CD14-positive monocyte (primary cell): ENCODE data around the gene CKAP4. TPM values are rescaled to one million over a fixed set of nuclear protein-coding genes. Genes with fewer than 3 reads are reported as not detected.

Experiments
- DNase-seq, 3 donors: peaks; one replicate each; pipeline ENCODE4 v3.0.0-alpha.2; 2011 to 2022
- H2AFZ ChIP-seq: 2 replicates; pipeline ENCODE4 v1.6.0; 2012; ENCODE audit warnings: mild to moderate bottlenecking, low read depth, low read length, inconsistent platforms; ENCODE audit not compliant: insufficient read depth, poor library complexity, severe bottlenecking
- H3K27ac ChIP-seq, 2 donors: 1 replicate in 1 of 2; 2 replicates in 1 of 2; pipeline ENCODE4 v1.5.1; 2012 to 2013; ENCODE audit warnings: low read length in 2 of 2, control low read depth in 1 of 2, inconsistent platforms in 1 of 2, low read depth in 1 of 2, mild to moderate bottlenecking in 1 of 2
- H3K27me3 ChIP-seq, 2 donors: one replicate each; pipeline versions ENCODE4 v1.6.0 to v1.6.1; 2011 to 2013; ENCODE audit warnings: low read length in 2 of 2; ENCODE audit not compliant: control insufficient read depth in 2 of 2, insufficient read depth in 2 of 2
- H3K36me3 ChIP-seq, 2 donors: replicated peaks in 1 of 2; 1 replicate in 1 of 2; 2 replicates in 1 of 2; pipeline versions ENCODE4 v1.5.1 to v1.6.1; 2012 to 2013; ENCODE audit warnings: low read length in 2 of 2, control low read depth in 1 of 2, inconsistent platforms in 1 of 2, mild to moderate bottlenecking in 1 of 2; ENCODE audit not compliant: insufficient read depth in 2 of 2, control insufficient read depth in 1 of 2
- H3K4me1 ChIP-seq, 2 donors: 1 replicate in 1 of 2; 2 replicates in 1 of 2; pipeline versions ENCODE4 v1.5.1 to v1.6.1; 2012 to 2013; ENCODE audit warnings: low read length in 2 of 2, control low read depth in 1 of 2, inconsistent platforms in 1 of 2, mild to moderate bottlenecking in 1 of 2, moderate library complexity in 1 of 2; ENCODE audit not compliant: insufficient read depth in 2 of 2, control insufficient read depth in 1 of 2
- H3K4me2 ChIP-seq: replicated peaks from 2 replicates; pipeline ENCODE3; 2012; ENCODE audit warnings: low read length, moderate library complexity, mild to moderate bottlenecking; ENCODE audit not compliant: poor library complexity, severe bottlenecking; ENCODE audit errors: extremely low read depth
- H3K4me3 ChIP-seq, 3 experiments: fragments of 200-600 bp in 1 of 3; sonication (generic) in 1 of 3; replicated peaks in 1 of 3; 1 replicate in 2 of 3; 2 replicates in 1 of 3; pipeline ENCODE4 v1.5.1; 2011 to 2013; ENCODE audit warnings: low read length in 3 of 3, mild to moderate bottlenecking in 3 of 3, control low read depth in 2 of 3, low read depth in 2 of 3, inconsistent platforms in 1 of 3, moderate library complexity in 1 of 3
- H3K79me2 ChIP-seq: 2 replicates; pipeline ENCODE4 v1.6.0; 2012; ENCODE audit warnings: mild to moderate bottlenecking, control low read depth, inconsistent platforms, low read length, moderate library complexity; ENCODE audit not compliant: insufficient read depth
- H3K9ac ChIP-seq: 2 replicates; pipeline ENCODE4 v1.6.0; 2017; ENCODE audit warnings: low read length, mild to moderate bottlenecking; ENCODE audit not compliant: insufficient read depth, poor library complexity, severe bottlenecking
- H3K9me3 ChIP-seq, 2 donors: replicated peaks in 1 of 2; 1 replicate in 1 of 2; 2 replicates in 1 of 2; pipeline versions ENCODE4 v1.5.1 to v1.6.1; 2012 to 2013; ENCODE audit warnings: low read length in 2 of 2, control low read depth in 1 of 2; ENCODE audit not compliant: control insufficient read depth in 1 of 2, insufficient read depth in 1 of 2
- H4K20me1 ChIP-seq: 2 replicates; pipeline ENCODE4 v1.6.0; 2012; ENCODE audit warnings: mild to moderate bottlenecking, low read length, control low read depth, moderate library complexity; ENCODE audit not compliant: insufficient read depth
- H3K27ac Mint-ChIP-seq, 7 donors: one replicate each; pipeline ENCODE4 v1.8.0; 2020; ENCODE audit warnings: mild to moderate bottlenecking in 7 of 7, mixed read lengths in 7 of 7, moderate library complexity in 6 of 7, inconsistent platforms in 2 of 7
- H3K27me3 Mint-ChIP-seq, 3 donors: one replicate each; pipeline ENCODE4 v1.8.0; 2021 to 2022; ENCODE audit warnings: low read depth in 3 of 3, mild to moderate bottlenecking in 3 of 3, mixed read lengths in 3 of 3, moderate library complexity in 3 of 3, inconsistent platforms in 1 of 3
- H3K36me3 Mint-ChIP-seq, 2 donors: one replicate each; pipeline ENCODE4 v1.8.0; 2020; ENCODE audit warnings: mixed read lengths in 2 of 2, inconsistent platforms in 1 of 2, mild to moderate bottlenecking in 1 of 2
- H3K4me1 Mint-ChIP-seq: one replicate; pipeline ENCODE4 v1.8.0; 2020; ENCODE audit warnings: mild to moderate bottlenecking, mixed read lengths
- H3K4me3 Mint-ChIP-seq, 2 donors: one replicate each; pipeline ENCODE4 v1.8.0; 2020; ENCODE audit warnings: mild to moderate bottlenecking in 2 of 2, mixed read lengths in 2 of 2, moderate library complexity in 1 of 2
- H3K9me3 Mint-ChIP-seq, 7 donors: one replicate each; pipeline ENCODE4 v1.8.0; 2020 to 2022; ENCODE audit warnings: mixed read lengths in 7 of 7, mild to moderate bottlenecking in 6 of 7, moderate library complexity in 6 of 7, inconsistent platforms in 2 of 7
- CTCF ChIP-seq: fragments of 200-600 bp; IDR thresholded peaks from one replicate; pipeline ENCODE4 v1.8.0; 2022; ENCODE audit warnings: antibody characterized with exemption, mild to moderate bottlenecking
- WGBS: methylation state at CpG from one replicate; pipeline ENCODE4 v1.1.5; 2013; ENCODE audit warnings: missing lambda C conversion rate; ENCODE audit not compliant: insufficient coverage; 5-methylcytosine and 5-hydroxymethylcytosine counted together
- intact Hi-C, 2 donors: fragments of 100-400 bp; cut with micrococcal nuclease; formaldehyde crosslinking; loops; one replicate each; pipeline versions ENCODE4 v1.15.0 to v1.15.1; 2023
- polyA plus RNA-seq, 3 donors: library from polyadenylated mRNA; depleted of rRNA in 1 of 3; unstranded in 2 of 3; stranded (reverse) in 1 of 3; fragments of 300-500 nt in 2 of 3; fragments of >200 nt in 1 of 3; fragmentation: Illumina TruSeq in 2 of 3; gene quantifications; 1 replicate in 2 of 3; 2 replicates in 1 of 3; pipeline ENCODE4 v1.2.3, GENCODE V29; 2012 to 2021

Gene CKAP4
- polyA plus RNA-seq, 3 donors = 46.9 to 59.4 (median 55.9) TPM

- no peak overlapping the region for H3K4me2 ChIP-seq
- Mint-ChIP-seq H3K4me3 (no peak overlapping the region), H3K36me3 (no peaks in the 10 kb centered on the region), H3K27ac (peak overlapping the region in 4 of 7 donors; percentile 25 to 81 (median 28)), H3K27me3 (peaks cover 0 to 6% (median 0%) of the 10 kb centered on the region in 3 donors), H3K4me1 (peaks cover 53% of the 10 kb centered on the region), H3K9me3 (peaks cover 0 to 6% (median 3%) of the 10 kb centered on the region in 7 donors)
- intact Hi-C loops = no loop called here
- H3K9me3 ChIP-seq = no peaks in the 10 kb centered on the region
- H3K27me3 ChIP-seq = no peaks in the 10 kb centered on the region
- H3K79me2 ChIP-seq = no peaks in the 10 kb centered on the region
- H3K4me3 ChIP-seq = no peak overlapping the region
- peaks cover 33 to 56% of the 10 kb centered on the region in 2 donors for H3K4me1 ChIP-seq
- H3K27ac ChIP-seq = no peak overlapping the region
- no peaks in the 10 kb centered on the region for H3K36me3 ChIP-seq
- 100% methylated on average over 2 of the region's 7 CpGs for WGBS
- no peak for DNase-seq
- no peak overlapping the region for H2AFZ ChIP-seq
- no peak for TF ChIP-seq CTCF
- no peak overlapping the region for H3K9ac ChIP-seq
- no peaks in the 10 kb centered on the region for H4K20me1 ChIP-seq
Measured at GRCh38 chr12:106274575-106275121, 26.8 kb upstream of the CKAP4 start.

GRCh38 chr12:106274012-106274411 lies 26.2 kb upstream of the CKAP4 start:
- Histone ChIP-seq H3K9me3 (no peaks in the 10 kb centered on the region), H3K4me3 (no peak overlapping the region), H2AFZ (no peak overlapping the region), H3K4me1 (peaks cover 37 to 56% of the 10 kb centered on the region in 2 donors), H3K27ac (no peak overlapping the region), H3K4me2 (no peak overlapping the region), H3K36me3 (no peaks in the 10 kb centered on the region), H3K79me2 (no peaks in the 10 kb centered on the region), H4K20me1 (no peaks in the 10 kb centered on the region), H3K27me3 (no peaks in the 10 kb centered on the region), H3K9ac (no peak overlapping the region)
- WGBS = no CpG with 5 or more reads among the region's 6 CpGs
- Mint-ChIP-seq H3K27me3 (peaks cover 0 to 6% (median 0%) of the 10 kb centered on the region in 3 donors), H3K9me3 (peaks cover 0 to 6% (median 3%) of the 10 kb centered on the region in 7 donors), H3K4me1 (peaks cover 54% of the 10 kb centered on the region), H3K36me3 (no peaks in the 10 kb centered on the region), H3K4me3 (no peak overlapping the region), H3K27ac (peak overlapping the region in 5 of 7 donors; percentile 75 to 92 (median 85))
- intact Hi-C loops = no loop called here
- DNase-seq = no peak
- TF ChIP-seq CTCF = no peak
